K562 treated with DMSO at 1 percent for 12 hours (cell line): ENCODE results near the gene ZBTB48. TPM values are rescaled to one million over a fixed set of nuclear protein-coding genes. Genes with fewer than 3 reads are reported as not detected.

Experiments used
- total RNA-seq: library from RNA; unstranded; fragments of 300-600 nt; gene quantifications from 2 replicates; pipeline ENCODE4 v1.2.3, GENCODE V29; 2022; ENCODE audit not compliant: insufficient read depth

ZBTB48 gene
- total RNA-seq: 42.2 and 78.2 TPM in 2 replicates

GRCh38 chr1:6579374-6580118 is at the start of gene ZBTB48:
Gene ZBTB48, plus strand, starts transcription at chr1:6579994. Its CDS starts 616 bp downstream, at chr1:6580610.

GRCh38 chr1:6554031-6554906 is 25.5 kb upstream of the ZBTB48 start, which contains the start of gene NOL9:
Gene NOL9, minus strand, starts transcription at chr1:6554513. Its CDS starts 11 bp downstream, at chr1:6554502.

DNA sequence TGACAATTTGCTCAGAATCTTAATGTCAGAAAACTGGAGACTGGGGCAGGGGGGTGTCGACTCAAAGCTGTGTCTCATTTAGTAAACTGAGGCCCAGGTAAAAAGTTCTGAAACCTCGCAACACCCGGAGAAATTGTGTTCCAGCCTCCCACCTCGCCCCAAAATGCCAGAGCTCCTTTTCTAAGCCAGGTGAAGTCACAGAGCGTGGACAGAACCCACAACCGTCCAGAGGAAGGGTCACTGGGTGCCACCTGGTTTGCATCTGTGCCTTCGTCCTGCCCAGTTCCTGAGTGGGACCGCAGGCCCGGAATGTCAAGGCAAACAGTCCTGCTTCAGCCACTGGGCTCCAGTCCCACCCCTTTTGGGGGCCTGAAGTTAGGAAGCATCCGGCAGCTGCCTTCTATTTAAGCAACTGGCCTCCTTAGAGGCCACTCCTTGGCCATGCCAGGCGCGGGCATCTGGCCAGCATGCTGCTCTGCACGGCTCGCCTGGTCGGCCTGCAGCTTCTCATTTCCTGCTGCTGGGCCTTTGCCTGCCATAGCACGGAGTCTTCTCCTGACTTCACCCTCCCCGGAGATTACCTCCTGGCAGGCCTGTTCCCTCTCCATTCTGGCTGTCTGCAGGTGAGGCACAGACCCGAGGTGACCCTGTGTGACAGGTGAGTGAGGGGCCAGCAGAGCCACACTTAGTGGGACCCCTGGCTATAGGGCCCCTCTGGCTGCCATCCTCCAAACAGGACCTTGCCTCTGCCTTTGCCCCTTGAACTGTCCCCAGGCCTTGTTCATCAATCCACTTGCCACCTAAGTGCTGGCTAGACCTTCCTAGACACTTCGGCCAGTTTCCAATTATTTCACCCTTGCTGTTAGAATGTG is 24.7 kb upstream of the ZBTB48 start, which contains the start of gene TAS1R1:
TSS of gene TAS1R1 (plus strand) at position 401 of the 872 bp plus-strand sequence. CDS start at position 468, 67 bp downstream.

GRCh38 chr1:6602669-6603237 is 23.0 kb downstream of the ZBTB48 start, which contains the start of gene KLHL21:
Gene KLHL21, minus strand, starts transcription at chr1:6602869. Its CDS starts 52 bp downstream, at chr1:6602817.

DNA sequence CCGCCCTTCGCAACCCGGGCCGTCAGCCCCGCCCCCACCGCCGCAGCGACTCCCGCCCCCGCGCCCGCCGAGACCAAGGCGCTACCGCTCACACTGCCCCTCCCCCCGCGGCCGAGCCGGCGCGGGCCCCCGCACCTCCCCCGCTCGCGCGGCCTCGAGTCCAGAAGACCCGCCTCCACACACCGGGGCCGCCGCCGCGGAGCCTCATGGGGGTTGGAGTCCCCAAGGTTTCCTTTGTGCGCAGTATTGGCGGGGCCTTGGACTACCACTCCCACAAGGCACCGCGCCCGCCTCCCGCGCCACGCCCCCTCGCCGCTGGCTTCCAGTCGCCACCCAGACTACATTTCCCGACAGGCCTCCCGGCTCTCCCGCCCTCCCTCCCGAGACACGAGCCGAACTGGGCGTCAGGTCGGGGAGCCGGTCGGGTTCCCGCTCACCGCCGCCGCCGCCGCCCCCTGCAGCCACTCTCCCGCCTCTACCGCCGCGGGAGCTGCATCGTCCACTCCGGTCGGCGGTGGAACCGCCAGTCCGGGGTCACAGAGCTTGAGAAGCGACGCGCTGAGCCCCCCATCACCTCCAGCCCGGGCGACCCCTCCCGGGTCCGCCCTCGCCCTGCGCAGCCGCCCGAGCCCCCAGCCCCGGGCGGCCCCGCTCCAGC is 33.7 kb downstream of the ZBTB48 start, which contains the start of gene PHF13:
TSS of gene PHF13 (plus strand) at position 371 of the 658 bp plus-strand sequence. CDS start 336 bp downstream, outside the sequence.

DNA sequence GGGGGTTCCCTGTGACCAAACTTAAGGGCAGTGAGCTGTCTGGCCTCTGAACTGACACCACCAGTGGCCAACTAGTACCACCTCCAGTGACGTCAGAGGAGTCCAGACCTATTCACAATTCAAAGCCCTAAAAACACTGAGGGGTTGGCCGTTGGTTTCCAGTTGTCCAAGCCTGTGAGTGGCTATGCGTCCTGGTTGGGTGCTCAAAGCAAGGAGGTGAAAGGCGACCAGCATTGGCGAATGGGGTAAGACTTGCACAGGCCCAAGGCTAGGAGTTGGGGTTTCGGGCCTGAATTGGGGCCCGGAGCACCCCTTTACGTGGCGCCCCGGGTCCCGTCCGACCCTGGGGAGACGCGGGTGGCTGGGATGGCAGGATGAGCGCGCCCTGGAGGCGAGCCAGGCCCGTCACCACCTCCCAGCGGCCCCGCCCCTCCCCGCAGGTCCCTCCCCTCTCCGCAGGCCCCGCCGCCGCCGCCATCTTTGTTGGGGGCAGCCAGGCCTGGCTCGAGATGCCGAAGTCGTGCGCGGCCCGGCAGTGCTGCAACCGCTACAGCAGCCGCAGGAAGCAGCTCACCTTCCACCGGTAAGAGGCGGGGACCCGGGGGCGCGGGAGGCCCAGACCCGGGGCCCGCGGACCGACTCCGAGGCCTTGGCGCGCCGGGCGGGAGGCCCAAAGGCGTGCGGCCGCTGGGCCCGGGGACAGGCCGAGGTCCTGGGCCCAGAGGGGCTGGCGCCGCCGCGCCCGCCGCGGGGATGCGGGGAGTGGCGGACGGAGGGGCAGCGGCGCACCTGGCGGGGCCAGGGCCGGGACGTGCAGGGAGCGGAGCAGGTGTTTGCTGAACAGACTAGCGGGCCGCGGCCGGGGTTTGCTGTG is 45.2 kb downstream of the ZBTB48 start, which contains the start of gene THAP3:
TSS of gene THAP3 (plus strand) at position 159 of the 874 bp plus-strand sequence. CDS start at position 510, 351 bp downstream.

Other genes with a start within 250 kb of the ZBTB48 start
- gene ACOT7, start 186.2 kb upstream of the ZBTB48 start, total RNA-seq: 56.8 and 68.8 TPM in 2 replicates
- gene HES2, start 160.1 kb upstream of the ZBTB48 start, total RNA-seq: not detected in 2 replicates
- 2.8 and 4.0 TPM in 2 replicates for gene ESPN, start 155.2 kb upstream of the ZBTB48 start, total RNA-seq
- not detected in 2 replicates for gene TNFRSF25, start 113.8 kb upstream of the ZBTB48 start, total RNA-seq
- not detected in 2 replicates for gene PLEKHG5, start 88.3 kb upstream of the ZBTB48 start, total RNA-seq
- gene NOL9, start 25.5 kb upstream of the ZBTB48 start, total RNA-seq: 5.4 and 15.3 TPM in 2 replicates
- gene TAS1R1, start 24.7 kb upstream of the ZBTB48 start, total RNA-seq: not detected in 2 replicates
- gene KLHL21, start 22.9 kb downstream of the ZBTB48 start, total RNA-seq: 47.2 and 84.7 TPM in 2 replicates
- gene PHF13, start 33.7 kb downstream of the ZBTB48 start, total RNA-seq: 11.2 and 27.4 TPM in 2 replicates
- 36.0 and 55.4 TPM in 2 replicates for gene THAP3, start 44.9 kb downstream of the ZBTB48 start, total RNA-seq
- 18.2 and 41.5 TPM in 2 replicates for gene DNAJC11, start 121.8 kb downstream of the ZBTB48 start, total RNA-seq
- gene CAMTA1, start 205.5 kb downstream of the ZBTB48 start, total RNA-seq: 101 and 114 TPM in 2 replicates